ENCODE measurements around the gene CPO. TPM values are rescaled to one million over a fixed set of nuclear protein-coding genes. Genes with fewer than 3 reads are reported as not detected.

CPO gene
- total RNA-seq, 2 donors from 2014 or later, result 2.5 TPM; not detected in 1

DNA sequence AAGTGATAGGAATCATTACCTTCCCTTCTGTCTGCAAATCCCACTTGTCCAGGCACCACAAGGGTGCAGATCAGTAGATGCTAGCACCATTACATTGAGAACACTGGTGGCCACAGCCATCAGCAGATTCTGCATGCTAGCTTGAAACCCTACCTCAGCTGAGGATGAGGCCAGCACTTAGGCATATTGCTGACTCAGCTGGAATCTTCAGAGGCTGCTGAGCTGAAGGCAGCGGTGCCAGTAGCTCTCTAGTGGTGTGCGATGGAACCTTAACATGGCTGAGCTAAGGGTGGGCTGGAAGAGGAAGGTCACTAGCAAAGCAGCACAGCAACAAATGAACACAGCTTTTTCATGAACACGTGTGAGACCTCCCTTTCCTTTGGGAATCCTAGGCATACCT, 19.0 kb upstream of the CPO start:
- no peak overlapping the region for H3K4me3 ChIP-seq
- no peaks in the 10 kb centered on the region for H3K4me1 ChIP-seq (replicated peaks)
- no peak for DNase-seq (ENCODE audit: low spot score)
- WGBS, result 65% methylated on average over 3 of the region's 3 CpGs
- TF ChIP-seq POLR2AphosphoS5 (IDR thresholded peaks at IDR 0.05) (no peak), POLR2A (IDR thresholded peaks at IDR 0.05) (no peak)
- TF ChIP-seq, protein P1, sequence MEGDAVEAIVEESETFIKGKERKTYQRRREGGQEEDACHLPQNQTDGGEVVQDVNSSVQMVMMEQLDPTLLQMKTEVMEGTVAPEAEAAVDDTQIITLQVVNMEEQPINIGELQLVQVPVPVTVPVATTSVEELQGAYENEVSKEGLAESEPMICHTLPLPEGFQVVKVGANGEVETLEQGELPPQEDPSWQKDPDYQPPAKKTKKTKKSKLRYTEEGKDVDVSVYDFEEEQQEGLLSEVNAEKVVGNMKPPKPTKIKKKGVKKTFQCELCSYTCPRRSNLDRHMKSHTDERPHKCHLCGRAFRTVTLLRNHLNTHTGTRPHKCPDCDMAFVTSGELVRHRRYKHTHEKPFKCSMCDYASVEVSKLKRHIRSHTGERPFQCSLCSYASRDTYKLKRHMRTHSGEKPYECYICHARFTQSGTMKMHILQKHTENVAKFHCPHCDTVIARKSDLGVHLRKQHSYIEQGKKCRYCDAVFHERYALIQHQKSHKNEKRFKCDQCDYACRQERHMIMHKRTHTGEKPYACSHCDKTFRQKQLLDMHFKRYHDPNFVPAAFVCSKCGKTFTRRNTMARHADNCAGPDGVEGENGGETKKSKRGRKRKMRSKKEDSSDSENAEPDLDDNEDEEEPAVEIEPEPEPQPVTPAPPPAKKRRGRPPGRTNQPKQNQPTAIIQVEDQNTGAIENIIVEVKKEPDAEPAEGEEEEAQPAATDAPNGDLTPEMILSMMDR (IDR thresholded peaks at IDR 0.05), result no peak
- intact Hi-C loops (cut with DNase I), result no loop called here
- no peak overlapping the region for H3K27ac ChIP-seq
- no peaks in the 10 kb centered on the region for H3K27me3 ChIP-seq (replicated peaks; ENCODE audit: insufficient read depth)
- H3K36me3 ChIP-seq, result no peaks in the 10 kb centered on the region
- H3K9me3 ChIP-seq, result no peaks in the 10 kb centered on the region

DNA sequence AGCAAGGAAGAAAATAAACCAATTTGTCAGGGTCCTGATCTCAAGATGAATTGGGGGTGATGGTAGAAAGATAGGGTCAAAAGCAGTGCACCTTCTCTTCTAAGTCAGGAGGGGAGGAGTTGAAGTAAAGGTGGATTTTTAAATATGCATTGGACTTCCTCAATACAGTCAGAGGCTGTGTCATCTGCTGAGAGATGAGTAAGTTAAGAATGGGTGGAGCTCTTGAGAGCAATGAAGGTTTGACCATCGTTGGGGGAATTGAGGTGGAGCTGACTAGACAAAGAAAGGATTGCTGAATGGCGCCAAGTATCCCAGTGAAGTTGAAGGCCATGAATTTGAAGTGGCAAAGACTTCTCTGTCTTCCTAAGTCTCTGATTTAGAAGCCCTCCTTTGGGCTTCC, 18.4 kb upstream of the CPO start:
- DNase-seq (ENCODE audit: low spot score), result no peak

DNA sequence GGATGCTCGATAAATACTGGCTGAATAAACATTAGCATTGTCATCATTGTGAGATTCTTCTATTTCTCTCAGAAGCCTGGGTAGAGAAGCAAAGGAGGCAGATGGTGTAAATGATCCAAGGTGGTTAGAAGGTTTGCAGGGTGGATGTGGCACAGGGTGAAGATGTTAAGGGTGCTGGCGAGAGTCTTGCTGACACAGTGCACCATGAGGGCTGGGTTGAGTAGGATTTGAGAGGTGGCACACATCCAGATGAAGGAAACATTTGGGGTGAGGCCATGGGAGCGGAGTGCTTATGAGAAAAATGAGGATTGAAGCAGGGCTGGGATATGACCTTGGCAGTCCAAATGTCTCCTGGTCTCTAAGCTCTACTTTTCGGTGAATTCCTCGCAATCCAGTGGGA, 17.8 kb upstream of the CPO start:
- WGBS, result 91% methylated on average over 5 of the region's 5 CpGs
- intact Hi-C loops (cut with DNase I), result no loop called here
- no peak for DNase-seq (ENCODE audit: low spot score)

More for the DNA sequence above, 18.4 kb upstream of the CPO start:
- WGBS, result 73% methylated on average over 2 of the region's 2 CpGs
- TF ChIP-seq POLR2A (IDR thresholded peaks at IDR 0.05), result no peak
- no peak overlapping the region for H3K4me3 ChIP-seq
- H3K4me1 ChIP-seq (replicated peaks), result no peaks in the 10 kb centered on the region
- no peak overlapping the region for H3K27ac ChIP-seq
- H3K36me3 ChIP-seq, result no peaks in the 10 kb centered on the region
- H3K9me3 ChIP-seq, result no peaks in the 10 kb centered on the region
- intact Hi-C loops (cut with DNase I), result no loop called here
- no peaks in the 10 kb centered on the region for H3K27me3 ChIP-seq (replicated peaks; ENCODE audit: insufficient read depth)

DNA sequence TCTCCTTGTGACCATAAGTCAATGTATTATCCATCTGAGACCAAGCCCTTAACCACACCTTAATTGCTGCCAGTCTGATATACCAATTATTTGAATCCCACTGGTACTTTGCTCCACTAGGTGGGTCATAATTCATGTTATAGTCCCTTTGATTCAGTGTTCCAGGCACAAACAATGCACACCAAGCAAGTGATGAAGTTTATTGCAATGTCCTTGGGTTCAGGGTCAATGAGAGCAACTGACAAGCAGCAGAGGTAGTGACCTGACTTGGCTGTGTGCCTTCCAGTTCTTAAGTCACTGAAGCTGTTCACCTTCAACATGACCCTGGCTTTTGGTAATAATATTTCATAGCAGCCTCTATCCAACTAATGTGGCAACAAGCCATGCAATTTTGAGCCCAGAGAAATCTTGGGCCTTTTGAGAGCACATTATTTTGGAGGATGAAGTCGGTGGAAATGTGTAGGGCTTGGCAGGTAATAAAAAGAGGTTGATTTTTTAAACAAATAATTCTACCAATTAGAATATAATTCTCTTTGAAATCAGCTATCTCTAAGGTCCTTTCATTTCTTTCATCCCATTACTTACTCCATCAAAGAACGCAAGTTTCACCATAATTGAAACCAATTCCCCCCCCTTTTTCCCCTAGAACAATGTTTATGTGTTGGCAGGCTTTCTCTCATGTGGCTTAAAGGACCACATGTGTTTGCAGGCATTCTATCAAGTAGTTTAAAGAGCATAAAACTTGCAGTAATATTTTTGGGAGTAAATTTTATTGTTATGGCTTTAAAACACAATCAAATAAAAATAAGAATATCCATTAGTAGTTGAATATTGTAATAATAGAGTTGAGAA, 3.1 kb upstream of the CPO start:
- Histone ChIP-seq H3K27me3 (replicated peaks; ENCODE audit: insufficient read depth) (no peaks in the 10 kb centered on the region), H3K36me3 (no peaks in the 10 kb centered on the region), H3K4me1 (replicated peaks) (no peaks in the 10 kb centered on the region), H3K4me3 (no peak overlapping the region), H3K27ac (no peak overlapping the region), H3K9me3 (no peaks in the 10 kb centered on the region)
- intact Hi-C loops (cut with DNase I), result no loop called here
- no peak for DNase-seq (ENCODE audit: low spot score)
- TF ChIP-seq, protein P1 (IDR thresholded peaks at IDR 0.05), result no peak
- no peak for TF ChIP-seq POLR2A (IDR thresholded peaks at IDR 0.05)
- no peak for TF ChIP-seq POLR2AphosphoS5 (IDR thresholded peaks at IDR 0.05)
- WGBS, result 12% methylated on average over 2 of the region's 2 CpGs

More for the DNA sequence above, 17.8 kb upstream of the CPO start:
- no peaks in the 10 kb centered on the region for H3K36me3 ChIP-seq
- H3K4me1 ChIP-seq (replicated peaks), result no peaks in the 10 kb centered on the region
- no peak overlapping the region for H3K4me3 ChIP-seq
- H3K27me3 ChIP-seq (replicated peaks; ENCODE audit: insufficient read depth), result no peaks in the 10 kb centered on the region
- H3K9me3 ChIP-seq, result no peaks in the 10 kb centered on the region
- TF ChIP-seq POLR2A (IDR thresholded peaks at IDR 0.05) (no peak), POLR2AphosphoS5 (IDR thresholded peaks at IDR 0.05) (no peak)
- TF ChIP-seq, protein P1 (IDR thresholded peaks at IDR 0.05), result no peak
- H3K27ac ChIP-seq, result no peak overlapping the region

DNA sequence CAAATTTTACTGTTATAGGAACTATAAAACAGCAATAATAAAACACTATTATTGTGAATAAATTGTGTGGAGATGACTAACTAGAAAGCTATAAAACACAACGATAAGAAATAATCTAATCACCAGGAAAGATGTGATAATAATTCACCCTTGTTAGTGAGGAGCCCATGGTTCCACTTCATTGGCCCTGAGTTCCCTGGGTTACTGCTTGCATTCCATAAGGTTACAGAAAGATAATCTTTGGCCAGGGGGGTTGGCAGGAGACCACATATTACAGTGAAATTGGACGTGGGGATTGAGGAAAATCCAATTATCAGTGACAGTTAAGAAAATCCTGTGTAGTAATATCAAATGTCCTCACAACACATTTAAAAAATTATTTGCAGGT, 2.5 kb upstream of the CPO start:
- no peaks in the 10 kb centered on the region for H3K36me3 ChIP-seq
- no peaks in the 10 kb centered on the region for H3K27me3 ChIP-seq (replicated peaks; ENCODE audit: insufficient read depth)
- no peaks in the 10 kb centered on the region for H3K9me3 ChIP-seq
- 10% methylated on average over 2 of the region's 2 CpGs for WGBS
- no peak for DNase-seq (ENCODE audit: low spot score)
- H3K27ac ChIP-seq, result no peak overlapping the region
- no peak for TF ChIP-seq POLR2A (IDR thresholded peaks at IDR 0.05)
- TF ChIP-seq, protein P1 (IDR thresholded peaks at IDR 0.05), result no peak
- no peak for TF ChIP-seq POLR2AphosphoS5 (IDR thresholded peaks at IDR 0.05)
- no peak overlapping the region for H3K4me3 ChIP-seq
- intact Hi-C loops (cut with DNase I), result no loop called here
- no peaks in the 10 kb centered on the region for H3K4me1 ChIP-seq (replicated peaks)

All from prostate gland (tissue), 2 donors.